Measurements from ENCODE around the gene DTNB.
"Not testable (repeated sequence)": the region's sequence is repeated elsewhere in the genome, so short reads cannot be mapped to it uniquely, and the experiment has no call there.

DTNB gene

DNA sequence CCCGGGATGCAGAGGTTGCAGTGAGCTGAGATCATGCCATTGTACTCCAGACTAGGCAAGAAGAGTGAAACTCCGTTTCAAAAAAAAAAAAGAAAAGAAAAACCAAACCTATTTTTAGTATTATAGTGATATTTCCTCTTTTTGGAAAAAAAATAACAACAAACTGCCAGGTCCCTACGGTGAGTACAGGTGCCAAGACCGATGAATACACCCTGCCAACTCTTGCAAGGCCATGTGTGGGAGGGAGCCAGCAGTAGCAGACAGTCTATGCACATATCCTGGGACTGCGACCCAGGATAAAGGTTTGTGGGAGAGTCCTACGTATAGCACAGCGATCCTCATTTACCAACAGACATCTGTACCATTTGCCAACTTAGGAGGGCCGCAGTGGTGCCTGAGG is 262.1 kb downstream of the DTNB start:
- TF ChIP-seq Cebpa-rat (IDR thresholded peaks at IDR 0.05) = no peak
- peaks cover 28 to 43% (median 35%) of the 10 kb centered on the region in 10 experiments for H3K4me1 ChIP-seq
- peaks cover 0 to 28% (median 11%) of the 10 kb centered on the region in 11 experiments; a peak in 15 of 22 replicates for H3K9me3 ChIP-seq (replicated peaks in 1 of 11)
- H3K36me3 ChIP-seq = peaks cover 0 to 11% (median 0%) of the 10 kb centered on the region in 11 experiments; a peak in 3 of 22 replicates
- peak overlapping the region in 5 of 11 experiments; percentile 4 to 52 (median 16); a peak in 5 of 22 replicates for H3K27ac ChIP-seq
- H3K9ac ChIP-seq = peak overlapping the region in 2 of 11 experiments; percentile 23 to 27; a peak in 1 of 22 replicates
- H3K4me2 ChIP-seq = peak overlapping the region; percentile 57 to 85 (median 80)
- H3K4me3 ChIP-seq = peak overlapping the region in 1 of 10 experiments; percentile 20; a peak in 1 of 20 replicates
- H4K20me1 ChIP-seq = no peaks in the 10 kb centered on the region
- H3K27me3 ChIP-seq = no peaks in the 10 kb centered on the region

DNA sequence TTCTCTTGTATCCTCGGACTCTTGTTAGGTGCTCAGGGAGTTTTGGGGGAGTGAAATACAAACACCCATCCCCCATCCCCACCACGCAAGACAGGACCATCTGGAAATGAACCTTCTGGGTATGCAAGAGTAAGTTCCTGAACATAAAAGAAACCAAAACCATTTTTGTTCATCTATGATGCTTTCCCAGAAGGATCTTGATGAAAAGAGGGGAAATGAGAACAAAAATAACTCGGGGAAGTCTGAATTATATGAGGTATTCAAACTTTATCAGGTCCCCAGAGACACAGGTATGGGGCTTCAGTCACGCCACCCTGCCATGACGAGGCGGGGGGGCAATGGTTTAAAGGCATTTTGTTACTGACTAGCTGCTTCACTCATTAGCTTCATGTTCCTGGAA is 263.0 kb downstream of the DTNB start:
- Histone ChIP-seq H3K9ac (peak overlapping the region in 1 of 11 experiments; percentile 23; a peak in 3 of 22 replicates), H3K4me2 (peak overlapping the region; percentile 57 to 85 (median 80)), H4K20me1 (no peaks in the 10 kb centered on the region), H3K27me3 (no peaks in the 10 kb centered on the region), H3K4me1 (peaks cover 28 to 43% (median 35%) of the 10 kb centered on the region in 10 experiments), H3K27ac (peak overlapping the region in 4 of 11 experiments; percentile 4 to 52 (median 32); a peak in 6 of 22 replicates), H3K36me3 (peaks cover 0 to 2% (median 0%) of the 10 kb centered on the region in 11 experiments; a peak in 2 of 22 replicates), H3K4me3 (no peak overlapping the region), H3K9me3 (replicated peaks in 1 of 11) (peaks cover 0 to 20% (median 5%) of the 10 kb centered on the region in 11 experiments; a peak in 13 of 22 replicates)
- TF ChIP-seq Cebpa-rat (IDR thresholded peaks at IDR 0.05) = no peak

DNA sequence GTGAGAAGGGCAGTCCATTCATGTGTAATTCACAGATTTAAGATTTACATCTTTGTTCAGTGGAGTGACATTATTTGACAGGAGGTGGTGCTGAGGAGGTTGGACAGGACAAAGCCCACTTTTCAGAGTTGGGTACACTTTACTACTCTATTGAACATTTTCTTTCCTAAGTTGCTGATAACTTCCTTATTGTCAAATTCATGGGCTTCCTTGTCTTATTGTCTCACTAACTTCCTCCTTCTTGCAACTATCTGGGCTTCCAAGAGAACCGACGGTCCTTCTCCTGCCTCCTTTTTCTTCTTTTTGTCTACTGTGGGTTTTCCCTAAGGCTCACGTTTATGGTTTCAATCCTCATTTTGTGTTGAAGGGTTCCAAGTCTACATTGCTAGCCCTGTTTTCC is 263.9 kb downstream of the DTNB start:
- Histone ChIP-seq H3K4me2 (peak overlapping the region; percentile 57 to 85 (median 80); a peak in 21 of 22 replicates), H3K9me3 (replicated peaks in 1 of 11) (peaks cover 0 to 11% (median 0%) of the 10 kb centered on the region in 11 experiments; a peak in 5 of 22 replicates), H3K27me3 (no peaks in the 10 kb centered on the region), H4K20me1 (no peaks in the 10 kb centered on the region), H3K36me3 (no peaks in the 10 kb centered on the region), H3K27ac (no peak overlapping the region), H3K4me1 (peaks cover 28 to 44% (median 35%) of the 10 kb centered on the region in 10 experiments), H3K4me3 (no peak overlapping the region), H3K9ac (no peak overlapping the region)
- no peak for TF ChIP-seq Cebpa-rat (IDR thresholded peaks at IDR 0.05)

DNA sequence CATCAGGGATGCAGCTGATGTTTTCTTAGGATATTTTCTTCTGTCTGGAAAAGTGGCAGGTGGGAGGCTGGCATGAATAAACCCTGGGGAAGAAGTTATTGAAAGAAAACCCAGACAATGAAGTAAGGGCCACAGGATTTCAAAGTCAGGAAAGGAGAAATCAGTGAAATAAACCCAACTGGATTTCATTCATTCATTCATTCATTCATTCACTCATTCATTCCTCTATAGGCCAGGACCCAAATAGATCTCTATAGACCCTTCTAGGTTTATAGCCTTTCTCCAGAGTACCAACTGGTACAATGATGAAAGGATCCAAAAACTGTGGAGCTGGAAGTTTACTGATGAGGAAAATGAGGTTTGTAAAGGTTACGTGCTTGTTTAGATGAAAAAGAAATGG is 264.3 kb downstream of the DTNB start:
- TF ChIP-seq Cebpa-rat (IDR thresholded peaks at IDR 0.05) = no peak
- no peaks in the 10 kb centered on the region for H3K27me3 ChIP-seq
- peak overlapping the region in 8 of 11 experiments; percentile 57 to 81 (median 74); a peak in 12 of 22 replicates for H3K4me2 ChIP-seq
- H3K9me3 ChIP-seq (replicated peaks in 1 of 11) = peaks cover 0 to 7% (median 0%) of the 10 kb centered on the region in 11 experiments; a peak in 4 of 22 replicates
- no peak overlapping the region for H3K27ac ChIP-seq
- H3K4me3 ChIP-seq = no peak overlapping the region
- H3K4me1 ChIP-seq = peaks cover 30 to 48% (median 37%) of the 10 kb centered on the region in 10 experiments
- H4K20me1 ChIP-seq = no peaks in the 10 kb centered on the region
- H3K36me3 ChIP-seq = no peaks in the 10 kb centered on the region
- H3K9ac ChIP-seq = no peak overlapping the region

DNA sequence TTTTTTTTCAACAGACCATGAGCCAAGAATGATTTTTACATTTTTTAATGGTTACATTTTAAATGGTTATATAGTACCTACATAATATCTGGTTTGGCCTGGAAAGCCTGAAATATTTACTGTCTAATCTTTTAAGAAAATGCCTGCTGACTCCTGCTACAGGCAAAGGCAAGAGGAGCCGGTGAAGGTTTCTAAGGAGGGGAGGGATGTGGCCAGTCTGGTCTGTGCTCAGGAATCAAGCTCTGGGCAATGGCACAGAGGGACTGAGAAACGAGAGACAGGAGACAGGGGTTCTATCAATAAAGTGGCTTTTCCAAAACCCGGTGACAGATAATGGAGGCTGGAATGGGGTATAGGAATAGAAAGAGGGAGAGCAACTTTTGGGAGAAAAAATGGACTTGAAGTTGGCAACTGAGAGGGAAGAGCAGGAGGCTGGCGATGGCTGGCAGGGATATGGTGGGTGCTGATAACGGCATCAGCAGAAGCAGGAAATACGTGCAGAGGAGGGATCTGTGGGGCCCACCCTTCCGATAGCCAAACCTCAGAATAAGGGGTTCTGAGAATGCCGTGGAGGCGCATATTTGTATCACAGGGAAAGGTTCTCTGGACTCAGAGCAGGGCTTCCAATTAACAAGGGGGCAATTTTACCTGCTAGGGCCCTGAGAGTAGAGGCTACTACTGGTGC is 267.6 kb downstream of the DTNB start:
- no peaks in the 10 kb centered on the region for H4K20me1 ChIP-seq
- no peaks in the 10 kb centered on the region for H3K9me3 ChIP-seq (replicated peaks in 1 of 11)
- H3K4me1 ChIP-seq = peaks cover 19 to 63% (median 55%) of the 10 kb centered on the region in 10 experiments
- H3K36me3 ChIP-seq = no peaks in the 10 kb centered on the region
- H3K27ac ChIP-seq = no peak overlapping the region
- TF ChIP-seq Cebpa-rat (IDR thresholded peaks at IDR 0.05) = no peak
- no peak overlapping the region for H3K9ac ChIP-seq
- H3K27me3 ChIP-seq = no peaks in the 10 kb centered on the region
- no peak overlapping the region for H3K4me3 ChIP-seq
- H3K4me2 ChIP-seq = no peak overlapping the region

DNA sequence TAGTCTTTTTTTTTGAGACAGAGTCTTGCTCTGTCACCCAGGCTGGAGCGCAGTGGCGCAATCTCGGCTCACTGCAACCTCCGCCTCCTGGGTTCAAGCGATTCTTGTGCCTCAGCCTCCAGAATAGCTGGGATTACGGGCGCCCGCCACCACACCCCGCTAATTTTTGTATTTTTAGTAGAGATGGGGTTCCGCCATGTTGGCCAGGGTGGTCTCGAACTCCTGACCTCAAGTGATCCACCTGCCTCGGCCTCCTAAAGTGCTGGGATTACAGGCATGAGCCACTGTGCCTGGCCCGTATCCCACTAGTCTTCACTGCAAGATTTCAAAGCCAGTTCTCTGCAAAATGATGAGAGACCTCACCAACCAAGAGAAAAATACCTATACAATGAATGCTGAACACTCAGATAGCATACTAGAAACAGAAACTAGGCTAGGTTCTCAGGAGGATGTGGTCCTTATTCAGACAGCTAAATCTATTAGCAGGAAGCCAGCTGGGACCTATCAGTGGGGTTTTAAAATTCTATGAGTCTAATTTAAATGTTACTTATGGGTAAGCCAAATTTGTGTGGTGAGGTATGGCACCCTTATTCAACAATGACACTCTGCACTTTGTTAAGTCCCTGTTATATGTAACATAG is 270.1 kb downstream of the DTNB start:
- H3K4me1 ChIP-seq = peaks cover 0 to 71% (median 58%) of the 10 kb centered on the region in 10 experiments; a peak in 17 of 20 replicates
- not testable (repeated sequence) for H3K9ac ChIP-seq; H4K20me1 ChIP-seq; H3K27me3 ChIP-seq; H3K9me3 ChIP-seq (replicated peaks in 1 of 11); H3K4me3 ChIP-seq; H3K36me3 ChIP-seq
- H3K4me2 ChIP-seq = peak overlapping the region in 9 of 11 experiments; percentile 7 to 83 (median 56); a peak in 17 of 22 replicates
- peak overlapping the region in 2 of 11 experiments; percentile 12 to 59; a peak in 3 of 22 replicates for H3K27ac ChIP-seq

DNA sequence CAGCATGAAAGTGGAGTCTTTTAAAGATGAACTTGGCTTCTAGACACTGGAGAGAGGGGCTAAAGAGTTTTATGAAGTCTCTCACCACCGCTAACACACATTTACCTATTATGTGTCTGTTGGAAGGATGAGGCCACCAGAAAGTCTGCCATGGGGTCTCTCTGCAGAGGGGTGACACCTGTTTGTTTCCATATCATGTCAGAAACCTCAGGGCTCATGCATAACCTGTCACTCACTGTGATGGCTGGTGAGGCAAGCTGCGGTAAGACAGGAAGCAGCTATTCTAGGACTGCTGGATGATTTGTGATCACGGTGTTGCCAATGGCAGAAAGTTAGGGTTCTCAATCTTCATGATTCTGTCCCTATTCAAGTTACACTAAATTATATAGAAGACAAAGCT is 270.9 kb downstream of the DTNB start:
- Histone ChIP-seq H3K9me3 (replicated peaks in 1 of 11) (no peaks in the 10 kb centered on the region), H3K4me3 (no peak overlapping the region), H3K27me3 (no peaks in the 10 kb centered on the region), H3K9ac (no peak overlapping the region), H3K4me1 (peaks cover 0 to 69% (median 60%) of the 10 kb centered on the region in 10 experiments; a peak in 17 of 20 replicates), H4K20me1 (no peaks in the 10 kb centered on the region), H3K4me2 (peak overlapping the region in 9 of 11 experiments; percentile 7 to 83 (median 56); a peak in 18 of 22 replicates), H3K27ac (peak overlapping the region in 2 of 11 experiments; percentile 9 to 59; a peak in 3 of 22 replicates), H3K36me3 (no peaks in the 10 kb centered on the region)
- TF ChIP-seq Cebpa-rat (IDR thresholded peaks at IDR 0.05) = 0 out of 22 replicates have a peak, but pooled peaks of 1 of the 11 experiments have one; percentile 11

DNA sequence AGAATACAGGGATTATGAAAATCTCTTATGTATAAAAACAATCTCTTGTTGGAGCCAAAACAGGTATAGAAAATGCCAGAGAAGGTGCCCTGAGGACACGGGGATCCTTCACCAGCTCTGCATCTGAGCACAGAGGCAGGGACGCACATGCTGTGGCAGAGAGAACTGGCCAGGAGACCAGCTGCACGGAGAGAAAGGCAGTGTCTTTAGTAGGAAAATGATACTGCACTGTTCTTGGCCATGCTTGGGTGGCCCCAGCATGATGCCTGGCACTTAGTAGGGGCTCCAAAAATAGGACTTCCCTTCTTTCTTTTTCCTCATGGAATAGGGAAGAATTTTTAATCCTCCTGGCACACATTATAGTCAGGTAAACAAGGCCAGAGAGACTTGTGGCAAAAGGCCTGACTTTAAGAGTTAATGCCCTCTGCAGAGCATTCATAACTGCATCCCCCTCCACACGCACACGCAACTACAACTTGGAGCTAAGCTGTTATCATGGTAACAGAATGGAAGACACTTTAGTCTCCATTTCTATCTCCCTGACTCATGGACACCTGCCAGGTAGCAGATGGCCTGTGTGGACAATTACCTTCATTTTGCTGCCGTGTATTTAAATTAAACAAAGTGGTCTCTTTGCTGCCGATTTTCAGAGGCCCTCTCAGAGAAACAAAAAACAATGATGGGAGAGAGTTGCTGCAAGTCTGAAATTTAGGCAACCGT is 271.9 kb downstream of the DTNB start:
- no peak for TF ChIP-seq Cebpa-rat (IDR thresholded peaks at IDR 0.05)
- Histone ChIP-seq H3K9ac (no peak overlapping the region), H3K9me3 (replicated peaks in 1 of 11) (no peaks in the 10 kb centered on the region), H3K4me3 (no peak overlapping the region), H3K4me1 (peaks cover 0 to 67% (median 60%) of the 10 kb centered on the region in 10 experiments; a peak in 17 of 20 replicates), H3K36me3 (no peaks in the 10 kb centered on the region), H4K20me1 (no peaks in the 10 kb centered on the region), H3K4me2 (peak overlapping the region in 8 of 11 experiments; percentile 5 to 83 (median 70); a peak in 14 of 22 replicates), H3K27ac (peak overlapping the region in 1 of 11 experiments; percentile 9; a peak in 1 of 22 replicates), H3K27me3 (no peaks in the 10 kb centered on the region)
